KBM-7 (cell line): ENCODE data around the gene HEPACAM.

Source experiments
- DNase-seq: peaks from one replicate; pipeline ENCODE4 v3.0.0-alpha.2; 2015
- in situ Hi-C: fragments of 300-500 bp; cut with MboI; formaldehyde crosslinking; loops from 2 replicates; pipeline ENCODE4 v1.14.3; 2020; ENCODE audit warnings: low sequenced_read_pairs, low pct_unique_long_range_greater_than_20kb, mixed read lengths

HEPACAM gene

DNA sequence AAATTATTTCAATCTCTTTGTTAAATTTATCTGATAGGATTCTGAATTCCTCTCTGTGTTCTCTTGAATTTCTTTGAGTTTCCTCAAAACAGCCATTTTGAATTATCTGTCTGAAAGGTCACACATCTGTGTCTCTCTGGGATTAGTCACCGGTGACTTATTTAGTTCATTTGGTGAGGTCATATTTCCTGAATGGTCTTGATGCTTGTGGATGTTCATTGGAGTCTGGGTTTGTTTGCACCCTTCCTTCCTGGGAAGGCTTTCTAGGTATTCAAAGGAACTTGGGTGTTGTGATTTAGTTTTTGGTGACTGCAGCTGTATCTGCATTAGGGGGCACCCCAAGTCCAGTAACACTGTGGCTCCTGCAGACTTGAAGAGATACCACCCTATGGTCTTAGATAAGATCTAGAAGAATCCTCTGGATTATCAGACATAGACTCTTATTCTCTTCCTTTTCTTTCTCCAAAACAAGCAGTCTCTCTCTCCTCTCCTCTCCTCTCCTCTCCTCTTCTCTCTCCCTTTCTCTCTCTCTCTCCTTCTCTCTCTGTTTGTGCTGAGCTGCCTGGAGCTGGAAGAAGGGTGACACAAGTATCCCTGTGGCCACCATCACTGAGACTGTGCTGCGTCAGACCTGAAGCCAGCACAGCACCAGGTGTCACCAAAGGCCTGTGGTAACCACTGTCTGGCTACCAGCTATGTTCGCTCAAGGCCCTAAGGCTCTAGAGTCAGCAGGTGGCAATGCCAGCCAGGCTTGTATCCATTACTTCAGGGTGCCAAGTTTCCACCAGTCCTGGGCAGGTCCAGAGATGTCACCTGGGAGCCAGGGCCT is 20.1 kb downstream of the HEPACAM start:
- no peak for DNase-seq
- in situ Hi-C loops: no loop called here

DNA sequence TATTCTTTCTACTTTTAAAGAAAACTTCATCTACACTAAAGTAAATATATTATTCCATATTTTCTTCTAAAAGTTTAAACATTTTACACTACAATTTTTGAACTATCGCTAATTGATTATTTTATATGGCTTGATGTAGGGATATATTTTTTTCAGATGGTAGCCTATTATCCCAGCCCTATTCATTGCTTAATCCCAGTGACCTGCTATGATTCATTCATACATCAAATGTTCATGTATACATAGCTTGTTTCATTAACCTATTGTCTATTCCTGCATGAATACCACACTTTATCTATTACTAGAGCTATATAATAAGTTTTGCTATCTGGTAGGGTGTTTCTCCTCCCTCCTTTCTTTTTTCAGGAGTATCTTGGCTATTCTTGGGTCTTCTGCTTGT is 33.2 kb downstream of the HEPACAM start:
- in situ Hi-C loops: no loop called here
- DNase-seq: no peak

DNA sequence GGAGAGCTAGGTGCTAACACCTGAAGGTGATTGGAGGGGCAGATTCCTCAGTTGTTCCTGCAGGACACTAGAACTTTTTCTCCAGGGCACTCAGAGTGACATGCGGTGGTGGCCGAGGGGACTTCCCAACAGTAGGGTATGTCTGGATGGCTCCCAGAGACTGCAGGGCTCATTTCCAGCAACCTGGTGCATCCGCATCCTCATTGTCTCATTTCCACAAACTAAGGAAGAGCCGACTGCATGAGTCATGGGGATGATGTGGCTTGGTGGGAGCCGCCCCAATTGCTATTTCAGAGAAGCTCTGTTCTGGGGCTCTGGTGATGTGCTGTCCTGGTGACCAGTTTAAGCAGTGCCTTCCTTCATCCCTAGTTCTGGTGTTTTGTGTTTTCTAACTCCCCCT is 35.4 kb downstream of the HEPACAM start:
- no peak for DNase-seq
- in situ Hi-C loops: no loop called here

DNA sequence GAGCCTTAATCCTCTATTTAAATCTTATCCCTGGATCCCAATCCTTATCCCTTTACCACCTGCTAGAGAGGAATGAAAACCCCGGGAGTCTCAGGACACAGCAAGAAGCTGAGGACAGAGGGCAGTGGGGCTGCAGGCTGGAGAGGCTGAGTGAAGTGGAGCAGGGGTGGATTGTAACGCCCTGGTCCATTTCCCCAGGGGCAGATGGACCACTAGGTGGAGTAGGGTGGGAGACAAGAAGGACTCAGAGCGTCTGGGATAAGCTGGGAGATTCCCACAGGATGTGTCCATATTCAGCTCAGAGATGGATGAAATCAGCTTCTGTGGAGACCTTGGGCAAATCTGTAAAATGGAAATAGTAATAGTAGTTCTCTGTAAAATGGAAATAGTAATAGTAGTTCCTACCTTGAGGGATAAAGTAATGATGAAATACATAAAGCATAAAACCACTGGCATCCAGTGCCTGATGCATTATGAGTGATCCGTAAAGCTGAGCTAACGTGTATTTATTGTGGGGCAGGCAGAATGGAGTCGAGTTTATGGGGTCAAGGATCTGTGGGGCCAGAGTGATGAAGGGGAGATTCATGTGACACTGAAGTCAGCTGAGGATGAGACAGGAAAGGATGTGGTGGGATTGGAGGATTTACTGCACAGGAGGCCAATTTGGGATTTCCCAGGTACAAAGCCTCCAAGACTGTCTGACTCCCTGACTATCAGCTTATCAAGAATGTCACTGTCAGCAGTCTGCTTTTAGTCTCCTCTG is 36.3 kb downstream of the HEPACAM start:
- no peak for DNase-seq
- in situ Hi-C loops: no loop called here

DNA sequence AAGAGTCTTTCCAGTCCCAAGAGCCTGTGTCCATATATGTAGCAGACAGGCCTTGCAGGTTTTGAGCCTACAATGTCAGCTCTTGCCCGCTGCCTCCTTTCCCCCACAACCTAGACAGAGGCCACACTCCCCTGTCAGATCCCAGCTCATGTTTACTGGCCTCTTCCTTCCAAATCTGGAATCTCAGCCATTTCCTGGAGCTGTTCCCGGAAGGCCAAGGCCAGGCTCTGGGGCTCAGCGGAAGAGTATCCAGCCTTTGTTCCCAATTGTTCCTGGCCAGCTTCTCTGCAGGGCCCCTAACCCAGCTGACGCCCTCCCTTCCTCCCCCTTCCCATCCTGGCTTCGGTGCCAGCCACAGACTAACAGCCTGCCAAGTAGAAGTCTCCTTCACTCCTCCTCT is 37.1 kb downstream of the HEPACAM start:
- no peak for DNase-seq
- in situ Hi-C loops: no loop called here

DNA sequence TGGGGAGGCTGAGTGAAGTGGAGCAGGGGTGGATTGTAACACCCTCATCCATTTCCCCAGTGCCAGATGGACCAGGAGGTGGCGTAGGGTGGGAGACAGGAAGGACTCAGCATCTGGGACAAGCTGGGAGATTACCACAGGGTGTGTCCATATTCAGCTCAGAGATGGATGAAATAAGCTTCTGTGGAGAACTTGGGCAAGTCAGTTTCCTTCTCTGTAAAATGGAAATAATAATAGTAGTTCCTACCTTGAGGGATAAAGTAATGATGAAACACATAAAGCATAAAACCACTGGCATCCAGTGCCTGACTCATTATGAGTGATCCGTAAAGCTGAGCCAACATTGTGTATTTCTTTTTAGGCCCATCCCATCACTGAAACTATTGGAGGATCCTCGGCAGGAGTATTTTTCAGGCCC is 37.6 kb downstream of the HEPACAM start:
- in situ Hi-C loops: no loop called here
- DNase-seq: no peak

DNA sequence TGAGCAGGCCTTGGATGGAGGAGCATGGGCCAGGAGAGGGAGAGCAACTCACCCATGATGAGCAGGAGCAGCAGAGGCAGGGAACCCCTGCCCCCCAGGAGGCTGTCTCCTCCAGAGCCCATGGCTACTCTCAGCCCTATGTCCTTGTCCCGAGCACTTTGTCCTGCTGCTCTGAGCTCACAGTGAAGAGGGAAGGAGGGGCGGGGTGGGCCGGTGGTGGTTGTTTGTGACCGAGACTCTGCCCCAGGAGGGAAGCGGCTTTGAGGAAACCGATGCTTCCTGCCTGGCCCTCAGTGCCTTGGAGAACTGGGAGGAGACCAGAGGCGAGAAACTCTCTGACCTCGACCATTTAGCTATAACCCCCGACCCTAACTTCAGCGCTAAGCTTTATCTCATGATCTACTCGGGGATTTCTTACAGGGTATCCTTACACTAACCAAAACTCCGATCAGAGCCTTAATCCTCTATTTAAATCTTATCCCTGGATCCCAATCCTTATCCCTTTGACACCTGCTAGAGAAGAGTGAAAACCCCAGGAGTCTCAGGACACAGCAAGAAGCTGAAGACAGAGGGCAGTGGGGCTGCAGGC is 38.1 kb downstream of the HEPACAM start, which contains the start of gene ROBO4:
Gene ROBO4, minus strand, starts transcription at position 192 of the 589 bp plus-strand sequence. Its CDS starts 70 bp downstream, at position 122.
- in situ Hi-C loops: no loop called here
- DNase-seq: no peak

DNA sequence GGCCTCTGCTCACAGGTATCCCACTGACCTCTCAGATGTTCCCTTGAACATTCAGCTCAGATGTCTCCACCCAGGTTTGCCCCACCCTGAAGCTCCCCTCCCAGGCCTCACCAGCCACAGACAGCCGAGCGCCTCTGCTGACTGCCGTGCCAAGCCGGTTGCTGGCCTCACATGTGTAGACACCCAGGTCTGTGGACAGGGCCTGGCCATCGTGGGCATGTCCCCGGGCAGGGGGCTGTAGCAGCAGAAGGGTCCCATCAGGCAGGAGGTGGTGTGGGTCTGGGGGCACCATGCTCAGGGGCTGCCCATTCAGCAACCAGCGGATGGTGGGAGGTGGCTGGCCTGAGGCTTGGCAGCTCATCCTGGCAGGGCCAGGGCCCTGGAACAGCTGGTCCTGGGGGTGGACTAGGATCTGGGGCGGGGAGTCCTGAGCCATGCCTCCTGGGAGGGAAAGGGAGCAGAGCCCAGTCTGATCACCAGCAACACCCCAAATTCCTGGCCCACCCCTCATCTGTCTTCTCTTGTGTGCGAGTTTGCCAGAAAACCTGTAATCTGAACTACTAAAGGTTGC is 38.9 kb downstream of the HEPACAM start:
- no peak for DNase-seq
- in situ Hi-C loops: no loop called here

DNA sequence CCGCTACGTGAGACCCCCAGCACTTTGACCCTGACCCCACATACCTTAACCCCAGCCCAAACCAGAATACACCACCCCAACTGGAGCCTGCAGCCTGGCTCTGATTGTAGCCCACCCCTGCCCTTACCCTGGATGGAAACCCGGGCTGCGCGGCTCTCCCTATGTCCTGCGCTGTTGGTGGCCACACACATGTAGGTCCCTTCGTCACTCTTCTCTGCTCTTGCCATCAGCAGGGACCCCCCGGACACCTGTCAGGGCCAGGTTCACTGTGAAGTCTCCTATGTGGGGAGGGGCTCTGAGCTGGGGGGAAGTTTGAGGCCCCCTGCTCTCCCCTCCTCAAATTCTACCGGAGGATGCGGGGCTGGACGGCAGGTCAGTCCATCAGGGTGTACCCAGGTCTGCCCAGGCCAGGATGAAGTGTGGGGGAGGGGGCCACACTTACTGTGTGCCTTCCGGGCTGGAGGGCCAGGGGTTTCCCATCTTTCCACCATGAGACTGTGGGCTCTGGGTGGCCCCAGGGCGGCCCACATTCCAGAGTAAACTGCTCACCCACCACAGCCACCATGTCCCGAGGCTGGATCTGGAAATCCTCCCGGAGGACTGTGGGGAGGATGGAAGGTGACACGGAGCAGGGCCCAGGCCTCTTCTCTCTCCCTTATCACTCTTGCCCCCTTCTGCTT is 39.6 kb downstream of the HEPACAM start:
- DNase-seq: no peak
- in situ Hi-C loops: no loop called here

DNA sequence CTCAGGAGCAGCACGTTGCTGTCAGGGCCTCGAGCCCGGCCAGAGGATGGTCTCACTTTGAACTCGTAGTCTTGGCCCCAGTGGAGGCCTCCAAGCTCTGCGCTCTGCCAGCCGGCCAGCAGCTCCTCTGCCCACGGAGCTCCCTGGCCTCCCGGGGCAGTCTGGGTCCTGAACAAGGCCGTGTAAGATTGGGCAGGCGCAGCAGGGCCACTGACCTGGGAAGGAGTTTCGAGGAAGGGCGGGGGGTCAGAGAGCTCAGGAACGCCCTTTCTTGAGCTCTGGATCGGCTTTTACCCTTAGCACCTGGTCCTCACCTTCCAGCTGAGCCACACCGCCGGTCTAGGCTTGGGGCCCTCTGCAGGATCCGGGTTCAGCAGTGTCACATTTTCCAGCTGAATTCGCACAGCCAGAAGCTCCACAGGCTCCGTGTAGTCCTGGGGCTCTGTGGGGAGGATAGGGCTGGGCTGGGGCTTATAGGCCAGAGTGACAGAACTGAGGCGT is 40.3 kb downstream of the HEPACAM start:
- in situ Hi-C loops: no loop called here
- DNase-seq: no peak

DNA sequence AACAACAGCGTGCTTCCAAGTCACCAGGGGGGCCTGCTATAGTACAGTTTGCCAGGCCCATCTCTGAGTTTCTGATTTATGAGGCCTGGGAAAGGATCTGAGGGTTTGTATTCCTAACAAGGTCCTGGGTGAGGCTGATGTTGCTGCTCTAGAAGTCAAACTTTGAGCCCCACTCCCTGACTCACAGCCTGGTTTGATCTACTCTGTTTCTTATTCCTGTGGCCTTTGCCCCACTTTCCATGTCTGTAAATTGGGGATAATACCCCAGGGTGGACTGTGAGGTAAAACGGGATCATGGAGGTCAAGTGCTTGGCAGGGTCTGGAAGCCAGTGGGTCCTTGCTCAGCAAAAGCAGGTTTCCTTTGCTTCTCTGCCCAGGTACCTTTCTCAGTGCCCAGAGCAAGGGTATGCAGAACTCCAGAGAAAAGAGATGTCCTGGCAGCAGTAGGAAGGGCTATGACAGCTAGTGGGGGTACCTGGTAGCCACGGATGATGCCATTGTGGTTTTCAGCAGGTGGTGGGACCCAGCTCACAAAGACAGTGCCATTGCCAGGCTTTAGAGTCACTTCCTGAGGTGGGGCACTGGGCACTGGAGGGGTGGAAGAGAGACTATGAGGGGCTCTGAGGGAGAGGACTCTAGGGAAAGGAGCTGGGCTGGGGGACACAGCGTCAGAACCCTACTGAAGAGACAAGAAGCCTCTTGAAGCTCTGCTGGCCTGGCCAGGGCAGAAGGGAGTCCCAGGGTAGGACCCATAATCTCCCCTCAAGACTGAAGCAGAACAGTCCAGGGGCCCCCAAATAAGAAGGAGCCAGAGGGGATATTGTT is 41.0 kb downstream of the HEPACAM start:
- in situ Hi-C loops: no loop called here
- DNase-seq: no peak

DNA sequence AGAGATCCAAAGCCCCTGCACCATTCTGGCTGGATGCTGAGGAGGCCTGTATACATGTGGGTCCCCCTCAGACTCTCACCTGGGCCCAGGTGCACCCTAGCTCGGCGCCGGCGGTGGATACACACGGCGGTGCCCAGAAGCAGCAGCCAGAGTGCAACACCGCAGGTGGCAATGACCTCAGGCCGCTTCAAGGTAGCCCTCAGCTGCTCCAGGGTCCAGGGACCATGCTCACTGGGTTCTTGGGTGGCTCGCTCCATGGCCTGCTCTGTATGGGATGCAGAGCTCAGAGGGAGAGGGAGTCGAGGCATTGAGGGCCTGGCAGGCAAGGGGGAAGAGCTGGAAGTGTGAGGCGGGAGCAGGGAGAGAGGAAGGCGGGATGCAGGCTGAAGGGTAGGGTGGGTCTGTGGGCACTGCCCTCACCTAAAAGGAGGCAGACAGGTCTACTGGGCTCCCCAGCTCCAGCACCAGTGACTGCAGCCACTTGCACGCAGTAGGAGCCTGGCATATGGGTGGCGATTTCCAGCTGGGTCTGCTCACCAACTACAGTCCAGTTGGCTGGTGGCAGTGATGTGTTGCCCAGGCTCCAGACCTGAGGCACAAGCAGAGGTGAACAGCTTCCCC is 42.0 kb downstream of the HEPACAM start:
- no peak for DNase-seq
- in situ Hi-C loops: no loop called here

DNA sequence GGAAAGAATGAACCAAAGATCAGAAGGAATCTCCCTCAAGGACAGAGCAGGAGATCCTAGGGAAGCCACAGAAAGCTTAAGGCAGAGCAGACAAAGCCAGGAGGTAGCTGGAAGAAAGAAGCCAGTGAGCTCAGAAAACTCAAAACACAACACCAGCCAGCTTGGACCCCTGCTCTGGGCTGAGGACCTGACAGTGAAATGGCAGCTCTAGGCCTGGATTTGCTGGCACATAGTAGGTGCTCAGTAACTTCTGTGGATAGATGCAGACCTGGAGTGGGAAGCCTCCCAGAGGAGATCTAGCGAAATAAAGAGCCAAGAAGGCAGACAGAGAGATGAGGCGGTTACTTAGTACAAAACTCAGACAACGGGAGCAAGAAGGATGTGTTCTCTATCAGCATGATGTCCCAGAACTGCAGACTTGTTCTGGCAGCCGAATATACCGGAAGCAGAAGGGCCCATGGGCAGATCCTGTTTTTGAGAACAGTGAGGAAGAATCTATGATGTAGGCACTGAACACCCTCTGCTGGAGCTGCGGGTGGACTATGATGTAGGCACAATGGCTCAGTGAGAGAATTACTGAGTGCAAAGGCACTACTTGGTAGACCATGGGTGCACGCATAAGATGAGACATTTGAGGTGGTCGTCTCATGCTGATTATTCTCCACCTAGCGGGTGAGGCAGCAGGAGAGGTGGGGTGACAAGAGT is 42.9 kb downstream of the HEPACAM start:
- in situ Hi-C loops: no loop called here

DNA sequence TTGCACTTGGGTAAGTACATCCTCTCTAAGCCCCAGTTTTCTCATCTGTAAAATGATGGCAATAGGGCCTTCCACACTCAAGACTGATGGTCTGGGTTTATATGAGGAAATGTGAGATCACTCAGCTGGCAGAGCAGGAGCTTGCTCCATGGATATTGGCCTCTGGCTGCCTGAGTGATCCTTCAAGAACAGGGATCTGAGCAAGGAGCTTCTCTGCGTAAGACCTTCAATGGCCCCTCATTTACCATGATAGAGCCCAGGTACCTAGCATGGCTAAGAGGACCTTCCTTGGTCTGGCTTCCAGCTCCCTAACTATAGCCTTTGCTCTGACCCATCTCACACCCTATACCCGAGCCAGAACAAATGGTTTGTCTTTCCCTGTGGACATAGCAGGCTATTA is 43.7 kb downstream of the HEPACAM start:
- in situ Hi-C loops: no loop called here
- no peak for DNase-seq

More for the DNA sequence above, 42.9 kb downstream of the HEPACAM start:
- no peak for DNase-seq

DNA sequence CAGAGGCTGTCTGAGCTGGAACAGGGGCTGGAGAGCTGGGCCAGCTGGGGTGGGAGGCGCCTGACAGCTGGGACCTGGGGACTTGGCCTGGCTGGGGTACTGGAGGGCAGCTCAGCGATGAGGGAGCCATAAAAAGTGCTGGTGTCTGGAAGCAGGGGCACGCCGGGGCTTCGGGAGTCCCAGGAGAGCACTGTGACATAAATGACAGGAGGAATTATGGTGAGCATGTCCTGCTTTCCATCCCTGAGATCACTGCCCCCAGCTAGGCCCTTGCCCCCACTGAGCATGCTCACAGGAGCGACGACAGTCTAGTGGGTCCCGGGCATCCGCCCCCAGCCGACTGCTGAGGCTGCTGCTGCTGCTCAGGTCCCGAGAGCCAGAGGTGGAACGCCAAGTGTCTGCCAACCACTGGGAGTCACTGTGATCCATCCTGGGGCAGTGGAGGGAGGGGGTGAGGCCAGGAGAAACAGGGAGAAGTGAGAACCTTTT is 44.4 kb downstream of the HEPACAM start:
- DNase-seq: no peak
- in situ Hi-C loops: no loop called here

DNA sequence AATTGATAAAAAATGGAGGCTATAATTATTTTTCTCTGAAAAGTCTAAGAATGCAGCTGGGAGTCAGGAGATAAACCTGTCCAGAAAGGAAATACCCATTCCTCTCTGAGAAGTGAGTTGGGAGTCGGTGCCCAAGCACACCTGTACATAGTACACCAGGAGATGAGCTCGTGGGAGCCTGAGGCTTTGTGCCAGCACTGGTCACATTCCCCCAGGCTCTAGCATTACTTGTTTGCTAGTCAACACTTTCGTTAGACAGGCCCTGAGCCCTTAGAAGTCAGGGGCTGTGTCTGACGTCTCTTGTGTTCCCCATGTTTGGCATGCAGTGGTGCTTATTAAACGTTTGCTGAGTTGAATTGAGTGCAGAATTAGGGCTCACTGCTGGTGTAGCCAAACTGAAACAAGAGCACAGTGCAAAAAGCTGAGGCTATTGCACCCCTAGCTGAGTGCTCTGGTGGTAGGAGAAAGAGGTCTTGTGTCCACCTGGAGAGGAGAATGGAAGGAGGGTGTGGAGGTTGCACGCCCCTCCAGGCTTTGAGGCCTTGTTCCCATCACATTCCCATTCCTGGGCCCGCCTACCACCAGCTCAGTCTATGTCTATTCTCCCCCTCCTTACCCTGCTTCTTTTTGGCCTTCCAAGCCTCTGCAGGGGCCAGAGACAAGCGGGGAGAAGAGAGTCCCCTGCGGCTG is 45.0 kb downstream of the HEPACAM start:
- no peak for DNase-seq
- in situ Hi-C loops: no loop called here

DNA sequence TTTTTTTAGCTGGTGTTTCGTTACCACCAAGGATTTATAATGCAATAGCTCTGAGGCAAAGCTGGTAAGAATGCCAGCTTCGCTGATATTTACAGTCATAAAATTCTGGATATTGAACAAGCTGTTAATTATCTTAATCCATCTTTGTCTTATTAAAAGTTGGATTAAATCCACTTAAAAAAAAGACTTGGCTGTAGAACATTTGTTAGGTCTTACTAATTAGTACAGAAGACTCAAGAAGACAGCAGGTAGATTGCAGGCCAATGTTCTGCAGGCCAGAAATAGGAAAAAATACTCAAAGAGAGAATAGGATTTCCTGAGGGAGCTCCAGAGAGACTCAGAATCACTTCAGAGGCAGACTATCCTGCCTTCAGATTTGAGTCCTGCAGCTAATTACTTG is 45.7 kb downstream of the HEPACAM start:
- DNase-seq: no peak
- in situ Hi-C loops: no loop called here
